IMR-90 (cell line): ENCODE results near the gene GPR62. TPM values are rescaled to one million over a fixed set of nuclear protein-coding genes. Genes with fewer than 3 reads are reported as not detected.

ENCODE experiments used
- ATAC-seq: fragments of 200-7000 bp; cut with Tn5 transposase; 2 replicates; pipeline ENCODE4 v1.9.1; 2020; ENCODE audit warnings: low read depth, mild to moderate bottlenecking, moderate library complexity
- BruUV-seq: library from RNA; stranded (reverse); fragments of 400-500 nt; replicated peaks from 2 replicates; lab custom pipeline; 2021; lab: Mats Ljungman, UMichigan
- CTCF ChIA-PET: fragments of 300-600 bp; formaldehyde crosslinking; extraction: SDS; loops from one replicate; lab custom pipeline; 2021; ENCODE audit warnings: antibody characterized with exemption; lab: Yijun Ruan, JAX
- POLR2A ChIA-PET: fragments of 300-600 bp; sonication (Branson Sonifier 250); formaldehyde crosslinking; loops from one replicate; lab custom pipeline; 2022; ENCODE audit warnings: antibody characterized with exemption; ENCODE audit not compliant: unreplicated experiment; lab: Charles Lee
- DNase-seq: peaks from one replicate; pipeline ENCODE4 v3.0.0; 2013
- H2AFZ ChIP-seq: replicated peaks from 2 replicates; pipeline ENCODE3; 2013; ENCODE audit warnings: low read length, mild to moderate bottlenecking; ENCODE audit not compliant: poor library complexity
- H2AK5ac ChIP-seq: 2 replicates; pipeline ENCODE4 v1.6.1; 2013; ENCODE audit warnings: low read depth, low read length, inconsistent platforms
- H2AK9ac ChIP-seq: replicated peaks from 2 replicates; pipeline ENCODE3; 2013; ENCODE audit warnings: mild to moderate bottlenecking, low read depth, low read length, moderate library complexity; ENCODE audit not compliant: poor library complexity
- H2BK120ac ChIP-seq: 2 replicates; pipeline ENCODE4 v1.6.1; 2013; ENCODE audit warnings: low read depth, low read length, inconsistent platforms
- H2BK15ac ChIP-seq: 3 replicates; pipeline ENCODE4 v1.6.1; 2013; ENCODE audit warnings: low read depth, low read length, inconsistent platforms
- H2BK20ac ChIP-seq: 2 replicates; pipeline ENCODE4 v1.6.1; 2013; ENCODE audit warnings: low read depth, mild to moderate bottlenecking, inconsistent platforms, low read length, moderate library complexity
- H2BK5ac ChIP-seq: 2 replicates; pipeline ENCODE4 v1.6.1; 2013; ENCODE audit warnings: mild to moderate bottlenecking, low read depth, low read length, inconsistent platforms; ENCODE audit not compliant: poor library complexity, severe bottlenecking
- H3K14ac ChIP-seq: replicated peaks from 2 replicates; pipeline ENCODE4 v1.6.1; 2013; ENCODE audit warnings: low read depth, low read length, inconsistent platforms
- H3K18ac ChIP-seq: 2 replicates; pipeline ENCODE4 v1.6.1; 2013; ENCODE audit warnings: low read depth, low read length, control low read depth
- H3K23ac ChIP-seq: 2 replicates; pipeline ENCODE4 v1.6.1; 2013; ENCODE audit warnings: low read depth, low read length, inconsistent platforms
- H3K27ac ChIP-seq: 2 replicates; pipeline ENCODE4 v1.5.1; 2013; ENCODE audit warnings: mild to moderate bottlenecking, control low read depth, low read length; ENCODE audit not compliant: insufficient read depth
- H3K27me3 ChIP-seq: 2 replicates; pipeline ENCODE4 v1.6.1; 2013; ENCODE audit warnings: low read length; ENCODE audit not compliant: control insufficient read depth, insufficient read depth
- H3K36me3 ChIP-seq: 2 replicates; pipeline ENCODE4 v1.6.1; 2013; ENCODE audit warnings: low read length, mixed read lengths; ENCODE audit not compliant: control insufficient read depth, insufficient read depth
- H3K4ac ChIP-seq: 2 replicates; pipeline ENCODE4 v1.6.1; 2013; ENCODE audit warnings: low read depth, low read length, inconsistent platforms
- H3K4me1 ChIP-seq: 2 replicates; pipeline ENCODE4 v1.6.1; 2013; ENCODE audit warnings: low read length, mixed read lengths; ENCODE audit not compliant: control insufficient read depth, insufficient read depth
- H3K4me2 ChIP-seq: 2 replicates; pipeline ENCODE4 v1.6.1; 2013; ENCODE audit warnings: low read depth, mild to moderate bottlenecking, control low read depth, low read length, moderate library complexity
- H3K4me3 ChIP-seq: 2 replicates; pipeline ENCODE4 v1.5.1; 2013; ENCODE audit warnings: low read depth, mild to moderate bottlenecking, control low read depth, low read length, moderate library complexity; ENCODE audit not compliant: insufficient read depth
- H3K56ac ChIP-seq: 2 replicates; pipeline ENCODE4 v1.6.1; 2013; ENCODE audit warnings: low read length, inconsistent platforms; ENCODE audit not compliant: insufficient read depth; ENCODE audit errors: extremely low read depth
- H3K79me1 ChIP-seq, 2 experiments: 2 replicates each; pipeline ENCODE4 v1.6.1; 2013; ENCODE audit warnings: low read length in 2 of 2, inconsistent platforms in 1 of 2, low read depth in 1 of 2
- H3K9ac ChIP-seq: 2 replicates; pipeline ENCODE4 v1.6.1; 2013; ENCODE audit warnings: low read depth, low read length, control low read depth
- H3K9me1 ChIP-seq: 2 replicates; pipeline ENCODE4 v1.6.1; 2013; ENCODE audit warnings: low read length, inconsistent platforms; ENCODE audit not compliant: insufficient read depth
- H3K9me3 ChIP-seq: 2 replicates; pipeline ENCODE4 v1.6.1; 2013; ENCODE audit warnings: low read length; ENCODE audit not compliant: control insufficient read depth, insufficient read depth
- H4K20me1 ChIP-seq: 2 replicates; pipeline ENCODE4 v1.6.1; 2013; ENCODE audit warnings: low read length, inconsistent platforms; ENCODE audit not compliant: insufficient read depth
- H4K5ac ChIP-seq: 2 replicates; pipeline ENCODE4 v1.6.1; 2013; ENCODE audit warnings: mild to moderate bottlenecking, low read depth, low read length, control low read depth
- H4K8ac ChIP-seq, 2 experiments: 2 replicates each; pipeline ENCODE4 v1.6.1; 2013; ENCODE audit warnings: low read depth in 2 of 2, low read length in 2 of 2, control low read depth in 1 of 2, inconsistent platforms in 1 of 2
- H4K91ac ChIP-seq: 2 replicates; pipeline ENCODE4 v1.6.1; 2013; ENCODE audit warnings: low read depth, low read length, inconsistent platforms; ENCODE audit not compliant: insufficient read depth
- CHD1 ChIP-seq: IDR thresholded peaks from 2 replicates; pipeline ENCODE4 v1.6.1; 2012; ENCODE audit warnings: low read depth, low read length, improper control_type of control experiment
- MAZ ChIP-seq: IDR thresholded peaks from 2 replicates; pipeline ENCODE4 v1.6.1; 2012; ENCODE audit warnings: low read depth, mild to moderate bottlenecking, low read length, improper control_type of control experiment, moderate library complexity, borderline replicate concordance
- RAD21 ChIP-seq: IDR thresholded peaks from 2 replicates; pipeline ENCODE4 v1.6.1; 2012; ENCODE audit warnings: low read length, improper control_type of control experiment
- RCOR1 ChIP-seq: IDR thresholded peaks from 2 replicates; pipeline ENCODE4 v1.6.1; 2012; ENCODE audit warnings: mild to moderate bottlenecking, low read length, improper control_type of control experiment; ENCODE audit not compliant: insufficient replicate concordance
- RFX5 ChIP-seq: IDR thresholded peaks from 2 replicates; pipeline ENCODE4 v1.8.0; 2012; ENCODE audit warnings: low read depth, mild to moderate bottlenecking, low read length, moderate library complexity
- SMC3 ChIP-seq: fragments of 150-350 bp; IDR thresholded peaks from 2 replicates; pipeline ENCODE4 v1.6.1; 2016; ENCODE audit warnings: low read depth, mild to moderate bottlenecking, antibody characterized with exemption, low read length, moderate library complexity
- WGBS, 2 experiments: methylation state at CpG; one replicate each; pipeline versions ENCODE4 v1.1.5 to v1.1.7; 2013; ENCODE audit warnings: missing lambda C conversion rate in 2 of 2; ENCODE audit not compliant: insufficient read length in 1 of 2; ENCODE audit errors: extremely low coverage in 2 of 2; 5-methylcytosine and 5-hydroxymethylcytosine counted together
- dilution Hi-C: fragments of 300-500 bp; cut with HindIII; formaldehyde crosslinking; loops from one replicate; pipeline ENCODE4 v1.14.3; 2018; ENCODE audit warnings: low sequenced_read_pairs; ENCODE audit not compliant: unreplicated experiment
- in situ Hi-C: fragments of 300-500 bp; cut with MboI; formaldehyde crosslinking; loops from 3 replicates; pipeline ENCODE4 v1.14.3; 2019; ENCODE audit warnings: low sequenced_read_pairs, inconsistent platforms, mixed read lengths
- intact Hi-C: fragments of 100-400 bp; cut with micrococcal nuclease; formaldehyde crosslinking; loops from 2 replicates; pipeline ENCODE4 v1.10.0; 2022
- polyA plus RNA-seq, 3 experiments: library from polyadenylated mRNA; depleted of rRNA; stranded (reverse); fragments of >200 nt; gene quantifications; 2 replicates each; pipeline ENCODE4 v1.2.3, GENCODE V29; 2012; ENCODE audit warnings: low replicate concordance in 1 of 3
- total RNA-seq: library from RNA; depleted of rRNA; stranded (reverse); fragments of >200 nt; gene quantifications from 2 replicates; pipeline ENCODE4 v1.2.3, GENCODE V29; 2012

GPR62 gene
- total and polyA plus RNA-seq, 2 of the 4 experiments (the other 2 are of a cell fraction) = under 0.01 TPM; not detected in 1

- TF ChIP-seq CHD1 (no peak), RAD21 (peak; percentile 17; the same call in 1 of the 2 replicates), MAZ (peak; percentile 82), SMC3 (peak; percentile 41; the same call in 1 of the 2 replicates), RFX5 (no peak), RCOR1 (peak; percentile 52)
- Histone ChIP-seq H3K18ac (no peak overlapping the region), H2BK120ac (peak overlapping the region; percentile 63; the same call in 1 of the 2 replicates), H4K20me1 (no peaks in the 10 kb centered on the region), H2BK15ac (0 out of 3 replicates have a peak overlapping the region, but pooled peaks have one; percentile 62), H4K91ac (peak overlapping the region; percentile 62), H2AK9ac (peak overlapping the region; percentile 87), H3K27me3 (no peaks in the 10 kb centered on the region), H3K4me3 (no peak overlapping the region), H3K9me1 (no peaks in the 10 kb centered on the region), H3K9me3 (no peaks in the 10 kb centered on the region), H3K4ac (peak overlapping the region; percentile 73), H3K23ac (peak overlapping the region; percentile 81), H3K27ac (no peak overlapping the region), H3K9ac (peak overlapping the region; percentile 49; the same call in 1 of the 2 replicates), H3K14ac (peak overlapping the region; percentile 77), H3K36me3 (no peaks in the 10 kb centered on the region), H2BK5ac (peak overlapping the region; percentile 29), H4K5ac (0 out of 2 replicates have a peak overlapping the region, but pooled peaks have one; percentile 41), H3K4me2 (peak overlapping the region; percentile 24; the same call in 1 of the 2 replicates), H3K79me1 (no peaks in the 10 kb centered on the region), H2AFZ (peak overlapping the region; percentile 91), H2BK20ac (peak overlapping the region; percentile 53; the same call in 1 of the 2 replicates), H4K8ac (peak overlapping the region in 1 of 2 experiments; percentile 94; a peak in 2 of 4 replicates), H3K56ac (no peak overlapping the region), H2AK5ac (peak overlapping the region; percentile 83; the same call in 1 of the 2 replicates), H3K4me1 (peaks cover 11% of the 10 kb centered on the region)
- WGBS, 2 experiments = 1% methylated on average over 13 of the region's 15 CpGs; no CpG with 5 or more reads in 1 of the 2 experiments
- ATAC-seq = peak; percentile 53
- ChIA-PET POLR2A (no interaction called here), CTCF (interaction anchor here (1.2 to 3.2 kb wide), 3 partner anchors 9 to 117 kb away, joined by 3 to 28 read pairs (median 3); no protein-coding TSS in a partner anchor)
- no TSS peak for BruUV-seq
- intact Hi-C loops = no loop called here
- dilution Hi-C loops = no loop called here
- peak; percentile 82 for DNase-seq
- in situ Hi-C loops = no loop called here
Observed at GRCh38 chr3:52005571-52005986, 50.4 kb downstream of the GPR62 start.
